ENCODE measurements around the gene SLC24A3. TPM values are rescaled to one million over a fixed set of nuclear protein-coding genes. Genes with fewer than 3 reads are reported as not detected.

The SLC24A3 gene
- polyA plus RNA-seq, 1 donor (not counting 4 experiments of a cell fraction or from before 2014, with no cell fraction given): 0.17 TPM

GRCh38 chr20:19749618-19750071 is 537.2 kb downstream of the SLC24A3 start:
- DNase-seq (ENCODE audit: low read depth, low spot score) (no peak), FAIRE-seq (no peak)
- dilution Hi-C loops (cut with MboI; ENCODE audit: extremely low pct_ligation_motif_present, low sequenced_read_pairs): no loop called here
- H3K4me3 ChIP-seq (ENCODE audit: control insufficient read depth in 2 of 3, extremely low read depth in 1 of 3, insufficient read depth in 2 of 3, low read depth in 1 of 3, low read length in 3 of 3): no peak overlapping the region
- H3K36me3 ChIP-seq (ENCODE audit: control insufficient read depth in 2 of 2, extremely low read depth in 1 of 2, insufficient read depth in 2 of 2, low read length in 2 of 2): no peaks in the 10 kb centered on the region
- H2AFZ ChIP-seq (ENCODE audit: control insufficient read depth, low read length): no peak overlapping the region
- H3K27me3 ChIP-seq (ENCODE audit: control insufficient read depth, extremely low read depth, insufficient read depth, low read length): no peaks in the 10 kb centered on the region
- H4K20me1 ChIP-seq (ENCODE audit: control insufficient read depth, extremely low read depth, insufficient read depth, low read length): no peaks in the 10 kb centered on the region
- H3K4me1 ChIP-seq (ENCODE audit: control insufficient read depth, extremely low read depth, insufficient read depth, low read length): no peaks in the 10 kb centered on the region
- H3K27ac ChIP-seq (ENCODE audit: control insufficient read depth, insufficient read depth, low read length): no peak overlapping the region
- H3K79me2 ChIP-seq (ENCODE audit: control insufficient read depth, insufficient read depth, low read length): no peaks in the 10 kb centered on the region
- H3K9ac ChIP-seq (ENCODE audit: control insufficient read depth, extremely low read depth, insufficient read depth, low read length): no peak overlapping the region
- H3K9me3 ChIP-seq (ENCODE audit: control insufficient read depth, low read depth, low read length): no peaks in the 10 kb centered on the region
- H3K4me2 ChIP-seq (ENCODE audit: control insufficient read depth, extremely low read depth, insufficient read depth, low read depth, low read length): no peak overlapping the region
- no peak for TF ChIP-seq CTCF (optimal IDR thresholded peaks at IDR 0.05 in 1 of 3, IDR thresholded peaks at IDR 0.05 in 1 of 3, conservative IDR thresholded peaks at IDR 0.05 in 1 of 3; ENCODE audit: extremely low read depth in 1 of 3, insufficient read depth in 2 of 3, low read length in 3 of 3)
- TF ChIP-seq EZH2 (IDR thresholded peaks at IDR 0.05; ENCODE audit: low read length): no peak
- H3K9me1 ChIP-seq (ENCODE audit: control insufficient read depth, extremely low read depth, insufficient read depth, low read length): no peaks in the 10 kb centered on the region

GRCh38 chr20:19750101-19750606 is 537.7 kb downstream of the SLC24A3 start:
- H3K27me3 ChIP-seq (ENCODE audit: control insufficient read depth, extremely low read depth, insufficient read depth, low read length): no peaks in the 10 kb centered on the region
- dilution Hi-C loops (cut with MboI; ENCODE audit: extremely low pct_ligation_motif_present, low sequenced_read_pairs): no loop called here
- no peak overlapping the region for H3K27ac ChIP-seq (ENCODE audit: control insufficient read depth, insufficient read depth, low read length)
- H4K20me1 ChIP-seq (ENCODE audit: control insufficient read depth, extremely low read depth, insufficient read depth, low read length): no peaks in the 10 kb centered on the region
- DNase-seq (ENCODE audit: low read depth, low spot score) (no peak), FAIRE-seq (no peak)
- H2AFZ ChIP-seq (ENCODE audit: control insufficient read depth, low read length): no peak overlapping the region
- TF ChIP-seq CTCF (optimal IDR thresholded peaks at IDR 0.05 in 1 of 3, IDR thresholded peaks at IDR 0.05 in 1 of 3, conservative IDR thresholded peaks at IDR 0.05 in 1 of 3; ENCODE audit: extremely low read depth in 1 of 3, insufficient read depth in 2 of 3, low read length in 3 of 3): no peak
- no peak for TF ChIP-seq EZH2 (IDR thresholded peaks at IDR 0.05; ENCODE audit: low read length)
- no peaks in the 10 kb centered on the region for H3K4me1 ChIP-seq (ENCODE audit: control insufficient read depth, extremely low read depth, insufficient read depth, low read length)
- no peak overlapping the region for H3K4me2 ChIP-seq (ENCODE audit: control insufficient read depth, extremely low read depth, insufficient read depth, low read depth, low read length)
- no peaks in the 10 kb centered on the region for H3K79me2 ChIP-seq (ENCODE audit: control insufficient read depth, insufficient read depth, low read length)
- no peak overlapping the region for H3K9ac ChIP-seq (ENCODE audit: control insufficient read depth, extremely low read depth, insufficient read depth, low read length)
- no peaks in the 10 kb centered on the region for H3K9me3 ChIP-seq (ENCODE audit: control insufficient read depth, low read depth, low read length)
- no peaks in the 10 kb centered on the region for H3K36me3 ChIP-seq (ENCODE audit: control insufficient read depth in 2 of 2, extremely low read depth in 1 of 2, insufficient read depth in 2 of 2, low read length in 2 of 2)
- H3K4me3 ChIP-seq (ENCODE audit: control insufficient read depth in 2 of 3, extremely low read depth in 1 of 3, insufficient read depth in 2 of 3, low read depth in 1 of 3, low read length in 3 of 3): no peak overlapping the region
- H3K9me1 ChIP-seq (ENCODE audit: control insufficient read depth, extremely low read depth, insufficient read depth, low read length): no peaks in the 10 kb centered on the region
